HL-60/S4 treated with retinoic acid at 250 ng/mL for 4 days and 3 days (cell line): ENCODE data around the gene ETAA1.

Experiments used
- in situ Hi-C: fragments of 300-500 bp; cut with MboI; formaldehyde crosslinking; loops from 2 replicates; pipeline ENCODE4 v1.7.0; 2022; ENCODE audit warnings: low sequenced_read_pairs

Gene ETAA1

GRCh38 chr2:67397143-67397986 is at the start of gene ETAA1:
Gene ETAA1, plus strand, starts transcription at chr2:67397333. Its CDS starts 116 bp downstream, at chr2:67397449.
- in situ Hi-C loops = no loop called here

DNA sequence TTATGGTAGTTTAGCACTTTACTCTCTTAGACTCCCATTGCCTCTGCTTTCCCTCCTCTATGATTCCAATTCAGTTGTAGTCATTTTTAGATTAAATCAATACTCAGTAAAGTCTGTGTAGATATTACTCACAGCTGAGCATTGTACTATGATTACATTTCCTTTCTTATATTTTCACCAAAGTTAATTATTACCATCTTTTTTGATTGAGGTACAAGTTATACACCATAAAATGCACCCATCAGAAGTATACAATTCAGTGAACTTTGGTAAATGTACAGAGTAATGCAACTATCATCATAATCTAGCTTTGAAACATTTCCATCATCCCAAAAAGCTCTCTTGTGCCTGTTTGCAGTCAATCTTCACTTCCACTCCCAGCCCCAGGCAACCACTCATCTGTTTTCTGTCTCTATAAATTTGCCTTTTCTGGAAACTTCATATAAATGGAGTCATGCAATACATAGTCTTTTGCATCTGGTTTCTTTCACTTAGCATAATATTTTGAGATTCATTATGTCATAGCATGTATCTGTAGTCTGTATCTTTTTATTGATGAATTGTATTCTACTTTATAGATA is 30.2 kb upstream of the ETAA1 start:
- in situ Hi-C loops = no loop called here

GRCh38 chr2:67374481-67374880 is 22.7 kb upstream of the ETAA1 start:
- in situ Hi-C loops = no loop called here

DNA sequence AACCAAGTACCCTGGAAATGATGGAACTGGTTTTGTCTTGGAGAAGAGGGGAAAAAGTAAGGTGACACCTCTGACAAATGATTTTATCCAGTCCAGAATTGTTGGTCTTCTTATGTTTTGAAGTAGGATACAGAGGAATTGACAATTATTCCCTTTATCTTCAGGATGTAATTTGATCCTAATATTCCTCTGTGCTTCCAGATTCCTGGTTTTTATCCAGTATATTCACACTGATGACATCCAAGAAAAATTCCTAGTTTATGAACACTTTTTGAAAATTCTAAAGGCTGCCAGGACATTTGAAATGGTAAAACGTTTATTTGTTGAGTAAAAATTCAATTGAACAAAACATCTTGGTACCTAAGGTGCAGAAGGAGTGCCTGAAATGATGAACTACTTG is 22.2 kb upstream of the ETAA1 start:
- in situ Hi-C loops = no loop called here

- in situ Hi-C loops = no loop called here
These were observed 18.6 kb upstream of the ETAA1 start for GRCh38 chr2:67378555-67378954.

DNA sequence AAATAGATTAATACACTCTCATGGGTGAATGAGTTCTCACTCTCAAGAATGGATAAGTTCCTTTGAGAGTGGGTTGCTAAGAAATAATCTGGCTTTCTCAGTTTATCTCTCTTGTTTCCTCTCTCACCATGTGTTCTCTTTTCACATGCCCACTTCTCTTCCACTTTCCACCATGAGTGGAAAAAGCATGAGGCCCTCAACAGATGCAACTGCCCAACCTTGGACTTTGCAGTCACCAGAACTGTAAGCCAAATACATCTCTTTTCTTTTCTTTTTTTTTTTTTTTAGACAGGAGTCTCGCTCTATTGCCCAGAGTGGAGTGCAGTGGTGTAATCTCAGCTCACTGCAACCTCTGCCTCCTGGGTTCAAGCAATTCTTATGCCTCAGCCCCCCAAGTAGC is 18.1 kb upstream of the ETAA1 start:
- in situ Hi-C loops = no loop called here

- in situ Hi-C loops = no loop called here
These were observed 12.9 kb upstream of the ETAA1 start for GRCh38 chr2:67384123-67384822.

DNA sequence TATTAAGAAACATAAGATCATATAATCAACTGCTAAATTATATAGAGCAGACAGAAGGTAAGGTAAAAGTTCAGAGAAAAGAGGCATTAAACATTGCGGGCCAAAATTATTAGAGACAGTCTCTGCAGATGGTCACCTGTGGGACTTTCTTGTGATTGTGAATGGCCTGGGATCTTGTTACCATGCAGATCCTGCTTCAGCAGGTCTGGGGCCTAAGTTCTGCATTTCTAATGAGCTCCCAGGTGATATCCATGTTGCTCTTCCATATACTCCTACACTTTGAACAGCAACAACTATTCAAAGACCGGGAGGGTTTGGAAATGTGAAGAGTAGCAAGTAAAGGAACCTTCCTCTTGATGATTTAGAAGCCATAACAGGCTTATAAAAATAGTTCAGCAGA is 8.5 kb upstream of the ETAA1 start:
- in situ Hi-C loops = no loop called here

DNA sequence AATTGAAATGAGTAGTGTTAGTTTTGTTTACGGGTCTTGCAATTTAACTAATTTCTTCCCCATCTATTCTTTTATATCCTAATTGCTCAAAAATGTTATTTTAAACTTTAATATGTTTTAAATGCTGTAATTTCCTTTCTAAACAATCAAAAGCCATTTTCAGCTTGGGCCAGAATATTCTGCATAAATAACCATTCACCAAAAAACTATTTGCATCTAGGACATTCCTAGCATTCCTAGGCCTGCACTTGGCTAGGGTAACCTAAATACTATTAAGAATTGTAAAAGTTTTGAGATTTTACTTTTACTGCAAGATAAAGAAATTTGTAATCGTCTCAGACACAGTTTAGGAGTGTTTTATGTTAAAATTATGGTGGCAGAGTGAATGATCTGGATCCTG is 7.8 kb upstream of the ETAA1 start:
- in situ Hi-C loops = no loop called here

- in situ Hi-C loops = no loop called here
These were observed 7.3 kb upstream of the ETAA1 start for GRCh38 chr2:67389788-67390187.

DNA sequence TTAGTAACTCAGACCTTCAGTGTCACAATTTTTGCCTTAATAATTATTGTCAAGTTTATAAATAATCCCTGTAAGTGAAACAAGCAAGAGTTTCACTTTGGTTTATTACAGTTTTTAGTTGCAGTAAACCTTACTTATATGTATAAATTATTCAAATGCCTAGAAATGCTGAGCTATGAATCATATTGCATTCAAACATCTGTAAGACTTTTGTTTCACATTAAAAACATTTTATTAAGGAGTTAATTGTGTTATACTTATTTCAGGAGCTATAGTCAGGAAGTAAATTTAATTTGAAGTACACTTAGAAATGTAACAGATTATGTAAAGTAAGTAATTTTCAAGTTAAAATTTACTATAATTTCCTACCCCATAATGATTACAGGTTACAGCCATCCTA is 3.9 kb upstream of the ETAA1 start:
- in situ Hi-C loops = no loop called here

DNA sequence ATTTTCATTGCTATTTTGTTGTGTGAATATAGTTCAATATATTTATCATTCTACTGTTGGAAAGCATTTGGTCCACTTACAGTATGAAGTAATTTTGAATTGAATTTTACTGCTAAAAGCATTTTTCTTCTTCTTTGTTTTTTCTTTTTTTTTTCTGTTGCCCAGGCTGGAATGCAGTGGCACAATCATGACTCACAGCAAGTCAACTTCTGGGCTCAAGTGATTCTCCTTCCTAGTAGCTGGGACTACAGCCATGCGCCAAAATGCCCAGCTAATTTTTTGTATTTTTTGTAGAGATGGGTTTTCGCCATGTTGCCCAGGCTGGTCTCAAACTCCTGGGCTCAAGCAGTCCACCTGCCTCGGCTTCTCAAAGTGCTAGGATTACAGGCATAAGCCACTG is 2.4 kb upstream of the ETAA1 start:
- in situ Hi-C loops = no loop called here

GRCh38 chr2:67399144-67399543 is 2.0 kb downstream of the ETAA1 start:
- in situ Hi-C loops = no loop called here

- in situ Hi-C loops = no loop called here
These were observed 2.8 kb downstream of the ETAA1 start for GRCh38 chr2:67399831-67400489.

- in situ Hi-C loops = no loop called here
These were observed 3.7 kb downstream of the ETAA1 start for GRCh38 chr2:67400560-67401485.

DNA sequence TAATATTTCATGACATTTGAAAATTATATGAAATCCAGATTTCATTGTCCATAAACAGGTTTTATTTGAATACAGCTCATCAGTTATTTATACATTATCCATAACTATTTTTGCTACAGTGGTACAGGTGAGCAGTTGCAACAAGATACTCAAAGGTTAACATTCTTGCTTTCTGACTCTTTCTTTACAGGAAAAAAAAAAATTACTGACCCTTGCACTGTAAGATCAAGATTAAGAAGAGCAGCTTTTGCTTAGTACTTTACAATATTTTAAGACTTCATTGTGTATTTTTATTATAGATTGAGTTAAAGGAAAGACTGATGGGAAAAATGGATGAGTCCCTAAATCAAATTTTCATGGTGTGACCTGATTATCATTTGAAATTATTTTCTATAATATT is 11.2 kb downstream of the ETAA1 start:
- in situ Hi-C loops = no loop called here

DNA sequence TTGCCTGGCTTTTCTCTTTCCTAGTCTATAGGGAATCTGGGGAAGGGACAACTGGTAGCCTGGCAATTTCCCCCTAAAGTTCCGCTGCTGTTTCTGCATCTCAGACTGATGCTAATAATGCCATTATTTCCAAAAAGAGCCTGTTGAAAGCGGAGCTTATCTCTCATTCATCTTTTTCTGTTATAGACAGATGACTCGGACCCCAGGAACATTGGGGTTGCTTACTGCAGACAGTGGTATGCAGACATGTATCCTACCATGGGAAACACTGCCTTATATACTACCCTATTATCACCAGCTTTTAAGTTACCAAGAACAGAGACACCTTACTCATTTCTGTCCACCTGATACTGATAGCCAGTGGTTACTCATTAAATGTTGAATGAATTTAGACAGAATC is 15.3 kb downstream of the ETAA1 start:
- in situ Hi-C loops = no loop called here

GRCh38 chr2:67414867-67415266 is 17.7 kb downstream of the ETAA1 start:
- in situ Hi-C loops = no loop called here

GRCh38 chr2:67416136-67416535 is 19.0 kb downstream of the ETAA1 start:
- in situ Hi-C loops = no loop called here

DNA sequence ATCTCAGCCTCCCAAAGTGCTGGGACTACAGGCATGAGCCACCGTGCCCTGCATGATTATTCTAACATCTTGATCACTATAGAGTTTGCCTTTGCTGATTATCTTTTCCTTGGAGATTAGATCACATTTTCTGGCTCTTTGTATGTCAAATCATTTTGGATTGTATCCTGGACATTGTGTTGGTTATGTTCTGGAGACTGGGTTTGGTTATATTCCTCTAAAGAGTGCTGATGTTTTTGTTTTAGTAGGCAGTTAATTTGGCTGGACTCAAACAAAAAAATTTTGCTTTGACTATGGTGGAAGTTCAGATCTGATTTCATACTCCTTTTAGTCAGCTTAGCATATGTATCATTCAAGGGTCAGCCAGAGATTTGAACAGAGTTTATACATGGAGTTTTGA is 26.4 kb downstream of the ETAA1 start:
- in situ Hi-C loops = no loop called here
